Measurements from ENCODE around the gene BACE2.

DNA sequence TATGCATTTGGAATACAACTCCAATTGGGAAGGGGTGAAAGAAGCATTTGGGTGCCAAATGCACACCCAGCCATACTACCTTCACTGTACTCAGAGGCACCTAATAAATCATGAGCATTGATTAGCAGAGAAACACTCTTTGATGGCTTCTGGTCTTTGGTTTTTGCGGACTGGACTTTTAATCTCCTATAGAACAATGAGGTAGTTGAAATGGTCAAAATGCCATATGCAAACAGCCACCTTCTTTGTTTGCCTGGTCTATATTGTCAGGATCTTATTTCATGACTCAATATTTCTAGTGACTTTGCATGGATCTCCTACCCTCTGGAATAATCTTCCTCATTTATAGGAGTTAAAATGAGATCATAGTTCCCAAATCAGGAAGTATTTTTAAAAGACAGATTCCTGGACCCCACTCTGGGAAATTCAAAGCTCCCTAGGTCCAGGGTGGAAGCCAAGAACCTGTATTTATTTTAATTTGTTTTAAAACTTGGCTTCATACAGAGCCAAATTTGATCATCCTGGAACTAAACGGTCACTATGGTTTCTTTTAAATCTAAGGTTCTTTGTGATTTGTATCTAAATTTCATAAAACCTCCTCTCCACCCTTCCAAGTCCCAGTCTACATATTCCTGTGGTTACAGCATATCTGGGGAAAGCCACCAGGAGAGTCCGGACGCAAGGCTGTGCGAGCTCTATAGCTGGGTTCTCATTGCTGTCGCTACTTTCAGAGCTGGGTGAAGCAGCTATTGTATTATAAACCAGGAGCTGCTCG lies 157.4 kb downstream of the BACE2 start:
- TF ChIP-seq POLR2A (IDR thresholded peaks at IDR 0.05; ENCODE audit: borderline replicate concordance, extremely low read depth, insufficient read depth, insufficient read length) (no peak), POLR2AphosphoS5 (IDR thresholded peaks at IDR 0.05; ENCODE audit: low read depth, low read length) (no peak), FOSL1 (IDR thresholded peaks at IDR 0.05; ENCODE audit: low read depth) (no peak), ZFX (IDR thresholded peaks at IDR 0.05) (no peak)
- TF ChIP-seq, protein P1, sequence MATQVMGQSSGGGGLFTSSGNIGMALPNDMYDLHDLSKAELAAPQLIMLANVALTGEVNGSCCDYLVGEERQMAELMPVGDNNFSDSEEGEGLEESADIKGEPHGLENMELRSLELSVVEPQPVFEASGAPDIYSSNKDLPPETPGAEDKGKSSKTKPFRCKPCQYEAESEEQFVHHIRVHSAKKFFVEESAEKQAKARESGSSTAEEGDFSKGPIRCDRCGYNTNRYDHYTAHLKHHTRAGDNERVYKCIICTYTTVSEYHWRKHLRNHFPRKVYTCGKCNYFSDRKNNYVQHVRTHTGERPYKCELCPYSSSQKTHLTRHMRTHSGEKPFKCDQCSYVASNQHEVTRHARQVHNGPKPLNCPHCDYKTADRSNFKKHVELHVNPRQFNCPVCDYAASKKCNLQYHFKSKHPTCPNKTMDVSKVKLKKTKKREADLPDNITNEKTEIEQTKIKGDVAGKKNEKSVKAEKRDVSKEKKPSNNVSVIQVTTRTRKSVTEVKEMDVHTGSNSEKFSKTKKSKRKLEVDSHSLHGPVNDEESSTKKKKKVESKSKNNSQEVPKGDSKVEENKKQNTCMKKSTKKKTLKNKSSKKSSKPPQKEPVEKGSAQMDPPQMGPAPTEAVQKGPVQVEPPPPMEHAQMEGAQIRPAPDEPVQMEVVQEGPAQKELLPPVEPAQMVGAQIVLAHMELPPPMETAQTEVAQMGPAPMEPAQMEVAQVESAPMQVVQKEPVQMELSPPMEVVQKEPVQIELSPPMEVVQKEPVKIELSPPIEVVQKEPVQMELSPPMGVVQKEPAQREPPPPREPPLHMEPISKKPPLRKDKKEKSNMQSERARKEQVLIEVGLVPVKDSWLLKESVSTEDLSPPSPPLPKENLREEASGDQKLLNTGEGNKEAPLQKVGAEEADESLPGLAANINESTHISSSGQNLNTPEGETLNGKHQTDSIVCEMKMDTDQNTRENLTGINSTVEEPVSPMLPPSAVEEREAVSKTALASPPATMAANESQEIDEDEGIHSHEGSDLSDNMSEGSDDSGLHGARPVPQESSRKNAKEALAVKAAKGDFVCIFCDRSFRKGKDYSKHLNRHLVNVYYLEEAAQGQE (IDR thresholded peaks at IDR 0.05; ENCODE audit: low read depth): no peak
- TF ChIP-seq, protein P2, sequence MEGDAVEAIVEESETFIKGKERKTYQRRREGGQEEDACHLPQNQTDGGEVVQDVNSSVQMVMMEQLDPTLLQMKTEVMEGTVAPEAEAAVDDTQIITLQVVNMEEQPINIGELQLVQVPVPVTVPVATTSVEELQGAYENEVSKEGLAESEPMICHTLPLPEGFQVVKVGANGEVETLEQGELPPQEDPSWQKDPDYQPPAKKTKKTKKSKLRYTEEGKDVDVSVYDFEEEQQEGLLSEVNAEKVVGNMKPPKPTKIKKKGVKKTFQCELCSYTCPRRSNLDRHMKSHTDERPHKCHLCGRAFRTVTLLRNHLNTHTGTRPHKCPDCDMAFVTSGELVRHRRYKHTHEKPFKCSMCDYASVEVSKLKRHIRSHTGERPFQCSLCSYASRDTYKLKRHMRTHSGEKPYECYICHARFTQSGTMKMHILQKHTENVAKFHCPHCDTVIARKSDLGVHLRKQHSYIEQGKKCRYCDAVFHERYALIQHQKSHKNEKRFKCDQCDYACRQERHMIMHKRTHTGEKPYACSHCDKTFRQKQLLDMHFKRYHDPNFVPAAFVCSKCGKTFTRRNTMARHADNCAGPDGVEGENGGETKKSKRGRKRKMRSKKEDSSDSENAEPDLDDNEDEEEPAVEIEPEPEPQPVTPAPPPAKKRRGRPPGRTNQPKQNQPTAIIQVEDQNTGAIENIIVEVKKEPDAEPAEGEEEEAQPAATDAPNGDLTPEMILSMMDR (IDR thresholded peaks at IDR 0.05 in 2 of 3, conservative IDR thresholded peaks at IDR 0.05 in 1 of 3; ENCODE audit: borderline replicate concordance in 1 of 3, insufficient read depth in 1 of 3, low read depth in 2 of 3, low read length in 2 of 3): no peak
- TF ChIP-seq, protein P3, sequence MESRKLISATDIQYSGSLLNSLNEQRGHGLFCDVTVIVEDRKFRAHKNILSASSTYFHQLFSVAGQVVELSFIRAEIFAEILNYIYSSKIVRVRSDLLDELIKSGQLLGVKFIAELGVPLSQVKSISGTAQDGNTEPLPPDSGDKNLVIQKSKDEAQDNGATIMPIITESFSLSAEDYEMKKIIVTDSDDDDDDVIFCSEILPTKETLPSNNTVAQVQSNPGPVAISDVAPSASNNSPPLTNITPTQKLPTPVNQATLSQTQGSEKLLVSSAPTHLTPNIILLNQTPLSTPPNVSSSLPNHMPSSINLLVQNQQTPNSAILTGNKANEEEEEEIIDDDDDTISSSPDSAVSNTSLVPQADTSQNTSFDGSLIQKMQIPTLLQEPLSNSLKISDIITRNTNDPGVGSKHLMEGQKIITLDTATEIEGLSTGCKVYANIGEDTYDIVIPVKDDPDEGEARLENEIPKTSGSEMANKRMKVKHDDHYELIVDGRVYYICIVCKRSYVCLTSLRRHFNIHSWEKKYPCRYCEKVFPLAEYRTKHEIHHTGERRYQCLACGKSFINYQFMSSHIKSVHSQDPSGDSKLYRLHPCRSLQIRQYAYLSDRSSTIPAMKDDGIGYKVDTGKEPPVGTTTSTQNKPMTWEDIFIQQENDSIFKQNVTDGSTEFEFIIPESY (IDR thresholded peaks at IDR 0.05; ENCODE audit: extremely low read depth, insufficient replicate concordance, low read length): no peak

Data from HCT116 (cell line).